BLaER1 (cell line): ENCODE data around the gene ANXA8.
A peak's percentile ranks its signal among the peaks of the same experiment; 100 is the strongest.

Source experiments
- H3K27ac ChIP-seq: shearing (Covaris generic); formaldehyde crosslinking; 2 replicates; pipeline ENCODE4 v1.8.1; 2022
- H3K27me3 ChIP-seq: shearing (Covaris generic); formaldehyde crosslinking; 2 replicates; pipeline ENCODE4 v1.8.1; 2022
- H3K36me3 ChIP-seq: shearing (Covaris generic); formaldehyde crosslinking; 2 replicates; pipeline ENCODE4 v1.8.1; 2022
- H3K4me1 ChIP-seq: shearing (Covaris generic); formaldehyde crosslinking; 2 replicates; pipeline ENCODE4 v1.8.1; 2022
- H3K4me2 ChIP-seq: shearing (Covaris generic); formaldehyde crosslinking; 2 replicates; pipeline ENCODE4 v1.8.1; 2022
- H3K4me3 ChIP-seq: shearing (Covaris generic); formaldehyde crosslinking; 2 replicates; pipeline ENCODE4 v1.8.1; 2022
- H3K9ac ChIP-seq: shearing (Covaris generic); formaldehyde crosslinking; 2 replicates; pipeline ENCODE4 v1.8.1; 2022
- H3K9me3 ChIP-seq: shearing (Covaris generic); formaldehyde crosslinking; 2 replicates; pipeline ENCODE4 v1.8.1; 2022
- H4K20me1 ChIP-seq: shearing (Covaris generic); formaldehyde crosslinking; 2 replicates; pipeline ENCODE4 v1.8.1; 2022
- Cebpa-rat ChIP-seq: shearing (Covaris generic); IDR thresholded peaks from 2 replicates; pipeline ENCODE4 v1.8.1; 2022

The ANXA8 gene

GRCh38 chr10:47444047-47444446 is 39.9 kb downstream of the ANXA8 start:
- Histone ChIP-seq H3K9me3 (peaks cover 24% of the 10 kb centered on the region), H3K27me3 (no peaks in the 10 kb centered on the region), H3K9ac (no peak overlapping the region), H4K20me1 (no peaks in the 10 kb centered on the region), H3K36me3 (no peaks in the 10 kb centered on the region), H3K4me2 (no peak overlapping the region), H3K4me1 (peaks cover 20% of the 10 kb centered on the region), H3K27ac (no peak overlapping the region), H3K4me3 (no peak overlapping the region)
- TF ChIP-seq Cebpa-rat, result no peak

- peaks cover 24% of the 10 kb centered on the region for H3K9me3 ChIP-seq
- H3K9ac ChIP-seq, result no peak overlapping the region
- no peaks in the 10 kb centered on the region for H4K20me1 ChIP-seq
- no peaks in the 10 kb centered on the region for H3K27me3 ChIP-seq
- H3K36me3 ChIP-seq, result no peaks in the 10 kb centered on the region
- H3K4me1 ChIP-seq, result peaks cover 11% of the 10 kb centered on the region
- H3K4me2 ChIP-seq, result no peak overlapping the region
- no peak overlapping the region for H3K27ac ChIP-seq
- H3K4me3 ChIP-seq, result no peak overlapping the region
- TF ChIP-seq Cebpa-rat, result no peak
Measured at GRCh38 chr10:47443145-47443544, 40.8 kb downstream of the ANXA8 start.

- no peaks in the 10 kb centered on the region for H3K36me3 ChIP-seq
- TF ChIP-seq Cebpa-rat, result no peak
Measured at GRCh38 chr10:47442351-47442750, 41.6 kb downstream of the ANXA8 start.

GRCh38 chr10:47441938-47442337 is 42.0 kb downstream of the ANXA8 start:
- H3K9ac ChIP-seq, result no peak overlapping the region
- no peak overlapping the region for H3K4me2 ChIP-seq
- H3K4me3 ChIP-seq, result no peak overlapping the region
- no peaks in the 10 kb centered on the region for H3K36me3 ChIP-seq
- H3K27ac ChIP-seq, result no peak overlapping the region
- TF ChIP-seq Cebpa-rat, result no peak
- H3K27me3 ChIP-seq, result no peaks in the 10 kb centered on the region
- no peaks in the 10 kb centered on the region for H4K20me1 ChIP-seq
- H3K9me3 ChIP-seq, result peaks cover 24% of the 10 kb centered on the region
- H3K4me1 ChIP-seq, result peaks cover 10% of the 10 kb centered on the region

More at GRCh38 chr10:47442351-47442750, 41.6 kb downstream of the ANXA8 start:
- Histone ChIP-seq H3K4me2 (no peak overlapping the region), H3K4me3 (no peak overlapping the region), H3K27me3 (no peaks in the 10 kb centered on the region), H3K4me1 (peaks cover 10% of the 10 kb centered on the region), H4K20me1 (no peaks in the 10 kb centered on the region), H3K27ac (no peak overlapping the region), H3K9me3 (peaks cover 24% of the 10 kb centered on the region), H3K9ac (no peak overlapping the region)

- H3K9ac ChIP-seq, result no peak overlapping the region
- no peak overlapping the region for H3K4me2 ChIP-seq
- no peak overlapping the region for H3K4me3 ChIP-seq
- H4K20me1 ChIP-seq, result no peaks in the 10 kb centered on the region
- no peaks in the 10 kb centered on the region for H3K36me3 ChIP-seq
- H3K9me3 ChIP-seq, result peaks cover 8% of the 10 kb centered on the region
- peaks cover 10% of the 10 kb centered on the region for H3K4me1 ChIP-seq
- no peak overlapping the region for H3K27ac ChIP-seq
- no peak for TF ChIP-seq Cebpa-rat
- H3K27me3 ChIP-seq, result no peaks in the 10 kb centered on the region
Measured at GRCh38 chr10:47440207-47440606, 43.7 kb downstream of the ANXA8 start.

- Histone ChIP-seq H4K20me1 (no peaks in the 10 kb centered on the region), H3K27me3 (no peaks in the 10 kb centered on the region), H3K4me2 (peak overlapping the region; percentile 57), H3K4me1 (peaks cover 10% of the 10 kb centered on the region), H3K27ac (no peak overlapping the region), H3K4me3 (no peak overlapping the region), H3K9me3 (no peaks in the 10 kb centered on the region), H3K9ac (no peak overlapping the region), H3K36me3 (no peaks in the 10 kb centered on the region)
- TF ChIP-seq Cebpa-rat, result no peak
Measured at GRCh38 chr10:47438857-47439474, 44.9 kb downstream of the ANXA8 start.

- Histone ChIP-seq H3K9me3 (no peaks in the 10 kb centered on the region), H3K9ac (no peak overlapping the region), H4K20me1 (no peaks in the 10 kb centered on the region), H3K4me2 (no peak overlapping the region), H3K27me3 (no peaks in the 10 kb centered on the region), H3K36me3 (no peaks in the 10 kb centered on the region), H3K4me1 (peaks cover 10% of the 10 kb centered on the region), H3K27ac (no peak overlapping the region), H3K4me3 (no peak overlapping the region)
- no peak for TF ChIP-seq Cebpa-rat
Measured at GRCh38 chr10:47435081-47435480, 48.8 kb downstream of the ANXA8 start.

- Histone ChIP-seq H3K27ac (no peak overlapping the region), H3K9me3 (no peaks in the 10 kb centered on the region), H3K27me3 (no peaks in the 10 kb centered on the region), H3K36me3 (no peaks in the 10 kb centered on the region), H3K4me1 (no peaks in the 10 kb centered on the region), H3K4me2 (no peak overlapping the region), H3K9ac (no peak overlapping the region), H3K4me3 (no peak overlapping the region), H4K20me1 (no peaks in the 10 kb centered on the region)
- TF ChIP-seq Cebpa-rat, result no peak
Measured at GRCh38 chr10:47425813-47426419, 58.0 kb downstream of the ANXA8 start.

- no peaks in the 10 kb centered on the region for H3K4me1 ChIP-seq
- TF ChIP-seq Cebpa-rat, result no peak
- H3K9me3 ChIP-seq, result no peaks in the 10 kb centered on the region
- H4K20me1 ChIP-seq, result no peaks in the 10 kb centered on the region
- H3K27me3 ChIP-seq, result no peaks in the 10 kb centered on the region
- H3K27ac ChIP-seq, result no peak overlapping the region
- no peak overlapping the region for H3K9ac ChIP-seq
- no peaks in the 10 kb centered on the region for H3K36me3 ChIP-seq
- H3K4me2 ChIP-seq, result no peak overlapping the region
- no peak overlapping the region for H3K4me3 ChIP-seq
Measured at GRCh38 chr10:47424231-47424630, 59.7 kb downstream of the ANXA8 start.

- H3K4me2 ChIP-seq, result no peak overlapping the region
- H4K20me1 ChIP-seq, result no peaks in the 10 kb centered on the region
Measured at GRCh38 chr10:47423476-47423875, 60.4 kb downstream of the ANXA8 start.

More at GRCh38 chr10:47423476-47423875, 60.4 kb downstream of the ANXA8 start:
- no peaks in the 10 kb centered on the region for H3K27me3 ChIP-seq
- H3K9me3 ChIP-seq, result no peaks in the 10 kb centered on the region
- no peak overlapping the region for H3K27ac ChIP-seq
- TF ChIP-seq Cebpa-rat, result no peak
- no peak overlapping the region for H3K9ac ChIP-seq
- H3K4me1 ChIP-seq, result no peaks in the 10 kb centered on the region
- H3K4me3 ChIP-seq, result no peak overlapping the region
- no peaks in the 10 kb centered on the region for H3K36me3 ChIP-seq
